ENCODE results near the gene DUSP15.

GRCh38 chr20:31819083-31819784 lies 51.1 kb downstream of the DUSP15 start, which contains the start of gene MYLK2:
- TF ChIP-seq, protein P1, sequence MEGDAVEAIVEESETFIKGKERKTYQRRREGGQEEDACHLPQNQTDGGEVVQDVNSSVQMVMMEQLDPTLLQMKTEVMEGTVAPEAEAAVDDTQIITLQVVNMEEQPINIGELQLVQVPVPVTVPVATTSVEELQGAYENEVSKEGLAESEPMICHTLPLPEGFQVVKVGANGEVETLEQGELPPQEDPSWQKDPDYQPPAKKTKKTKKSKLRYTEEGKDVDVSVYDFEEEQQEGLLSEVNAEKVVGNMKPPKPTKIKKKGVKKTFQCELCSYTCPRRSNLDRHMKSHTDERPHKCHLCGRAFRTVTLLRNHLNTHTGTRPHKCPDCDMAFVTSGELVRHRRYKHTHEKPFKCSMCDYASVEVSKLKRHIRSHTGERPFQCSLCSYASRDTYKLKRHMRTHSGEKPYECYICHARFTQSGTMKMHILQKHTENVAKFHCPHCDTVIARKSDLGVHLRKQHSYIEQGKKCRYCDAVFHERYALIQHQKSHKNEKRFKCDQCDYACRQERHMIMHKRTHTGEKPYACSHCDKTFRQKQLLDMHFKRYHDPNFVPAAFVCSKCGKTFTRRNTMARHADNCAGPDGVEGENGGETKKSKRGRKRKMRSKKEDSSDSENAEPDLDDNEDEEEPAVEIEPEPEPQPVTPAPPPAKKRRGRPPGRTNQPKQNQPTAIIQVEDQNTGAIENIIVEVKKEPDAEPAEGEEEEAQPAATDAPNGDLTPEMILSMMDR (IDR thresholded peaks at IDR 0.05), result no peak
- TF ChIP-seq POLR2A (IDR thresholded peaks at IDR 0.05), result no peak
